OCI-LY1 (cell line): Measurements from ENCODE around the gene KITLG.

ENCODE experiments used
- EZH2 ChIP-seq: fragments of 200-600 bp; sonication (generic), shearing (Covaris generic); IDR thresholded peaks from 2 replicates; pipeline ENCODE4 v1.8.0; 2017; ENCODE audit warnings: borderline replicate concordance, mixed run types, mild to moderate bottlenecking, antibody characterized with exemption, low read length, moderate library complexity, mixed read lengths
- TF ChIP-seq, protein P1 (sequence below): fragments of 200-600 bp; sonication (generic), shearing (Covaris generic); IDR thresholded peaks from 2 replicates; pipeline ENCODE4 v1.5.1; 2017; ENCODE audit warnings: mild to moderate bottlenecking, antibody characterized with exemption, low read length, moderate library complexity, mixed read lengths

DNA sequence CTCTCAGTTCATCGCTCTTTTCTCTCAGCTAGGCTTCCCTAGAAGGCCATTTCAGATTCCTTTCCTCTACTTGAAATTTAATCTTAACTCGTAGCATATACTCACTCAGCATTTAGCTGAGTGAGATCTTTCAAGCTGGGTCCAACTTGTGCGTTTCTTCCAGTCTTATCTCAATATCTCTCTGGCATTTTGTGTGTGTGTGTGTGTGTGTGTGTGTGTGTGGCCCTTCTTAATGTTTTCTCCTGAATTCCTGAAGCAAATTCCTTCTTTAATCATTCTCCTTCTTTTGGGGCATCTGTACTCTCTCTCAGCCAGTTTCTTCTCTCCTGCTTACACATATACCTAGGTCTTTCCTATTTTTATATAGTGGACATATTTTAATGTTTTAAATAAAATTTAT, 129.1 kb downstream of the KITLG start:
- TF ChIP-seq, protein P1, sequence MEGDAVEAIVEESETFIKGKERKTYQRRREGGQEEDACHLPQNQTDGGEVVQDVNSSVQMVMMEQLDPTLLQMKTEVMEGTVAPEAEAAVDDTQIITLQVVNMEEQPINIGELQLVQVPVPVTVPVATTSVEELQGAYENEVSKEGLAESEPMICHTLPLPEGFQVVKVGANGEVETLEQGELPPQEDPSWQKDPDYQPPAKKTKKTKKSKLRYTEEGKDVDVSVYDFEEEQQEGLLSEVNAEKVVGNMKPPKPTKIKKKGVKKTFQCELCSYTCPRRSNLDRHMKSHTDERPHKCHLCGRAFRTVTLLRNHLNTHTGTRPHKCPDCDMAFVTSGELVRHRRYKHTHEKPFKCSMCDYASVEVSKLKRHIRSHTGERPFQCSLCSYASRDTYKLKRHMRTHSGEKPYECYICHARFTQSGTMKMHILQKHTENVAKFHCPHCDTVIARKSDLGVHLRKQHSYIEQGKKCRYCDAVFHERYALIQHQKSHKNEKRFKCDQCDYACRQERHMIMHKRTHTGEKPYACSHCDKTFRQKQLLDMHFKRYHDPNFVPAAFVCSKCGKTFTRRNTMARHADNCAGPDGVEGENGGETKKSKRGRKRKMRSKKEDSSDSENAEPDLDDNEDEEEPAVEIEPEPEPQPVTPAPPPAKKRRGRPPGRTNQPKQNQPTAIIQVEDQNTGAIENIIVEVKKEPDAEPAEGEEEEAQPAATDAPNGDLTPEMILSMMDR = no peak
- TF ChIP-seq EZH2 = no peak
